Testis (tissue), 5 donors: ENCODE data around the gene GART. TPM values are rescaled to one million over a fixed set of nuclear protein-coding genes. Genes with fewer than 3 reads are reported as not detected.

Experiments
- DNase-seq: peaks from one replicate; pipeline ENCODE4 v3.0.0-alpha.2; 2019
- H3K27ac ChIP-seq, 2 donors: fragments of 200-600 bp; sonication (generic); one replicate each; pipeline ENCODE4 v1.5.1; 2019
- H3K27me3 ChIP-seq: fragments of 200-600 bp; sonication (generic); one replicate; pipeline ENCODE4 v1.5.1; 2019
- H3K36me3 ChIP-seq: fragments of 200-600 bp; sonication (generic); one replicate; pipeline ENCODE4 v1.5.1; 2017; ENCODE audit warnings: low read depth; ENCODE audit errors: missing control alignments
- H3K4me1 ChIP-seq: fragments of 200-600 bp; sonication (generic); one replicate; pipeline ENCODE4 v1.5.1; 2019
- H3K4me3 ChIP-seq, 2 donors: fragments of 200-600 bp; sonication (generic); one replicate each; pipeline ENCODE4 v1.5.1; 2017 to 2019
- H3K9me3 ChIP-seq: fragments of 200-600 bp; sonication (generic); one replicate; pipeline ENCODE4 v1.5.1; 2017
- POLR2A ChIP-seq: fragments of 450-650 bp; IDR thresholded peaks from one replicate; pipeline ENCODE4 v1.6.1; 2017; ENCODE audit warnings: antibody characterized with exemption, mild to moderate bottlenecking, moderate library complexity
- WGBS, 2 donors: methylation state at CpG; one replicate each; pipeline ENCODE4 v1.1.5; 2018; 5-methylcytosine and 5-hydroxymethylcytosine counted together
- intact Hi-C: fragments of 100-400 bp; cut with DNase I; formaldehyde crosslinking; loops from one replicate; pipeline ENCODE4 v1.15.1; 2023; ENCODE audit warnings: low total_unique reads
- long read RNA-seq, 2 donors: transcript quantifications; one replicate each; lab custom pipeline, GENCODE V29; 2026
- polyA plus RNA-seq: library from polyadenylated mRNA; stranded (reverse); fragments of 350-450 nt; fragmentation: Illumina TruSeq; extraction: RNeasy Lipid Tissue Mini Kit (QIAGEN cat#74804); gene quantifications from one replicate; pipeline ENCODE4 v1.2.3, GENCODE V29; 2014; ENCODE audit warnings: low read depth, low replicate concordance; ENCODE audit not compliant: insufficient read depth
- total RNA-seq, 2 donors: library from RNA; depleted of rRNA; stranded (reverse); fragments of >200 nt; gene quantifications; one replicate each; pipeline ENCODE4 v1.2.3, GENCODE V29; 2016
- TF ChIP-seq, protein P1 (sequence below), 3 experiments: fragments of 450-650 bp in 2 of 3; fragments of 200-600 bp in 1 of 3; sonication (generic) in 1 of 3; IDR thresholded peaks; one replicate each; pipeline ENCODE4 v1.5.1; 2016 to 2019; ENCODE audit warnings: antibody characterized with exemption in 3 of 3, mild to moderate bottlenecking in 2 of 3, moderate library complexity in 1 of 3

GART gene
- total RNA-seq: 100 to 1,000 TPM; 143 TPM
- 85.8 TPM for polyA plus RNA-seq
- long read RNA-seq, donor 1, transcript GART-201 (11 exons, 2,149 nt): major isoform, 7 of 561 reads
- long read RNA-seq, donor 1, partial matches to known transcripts: 162 of 561 reads
- long read RNA-seq, donor 1, other reads (novel, unspliced or antisense): 389 of 561 reads
- long read RNA-seq, donor 2, partial matches to known transcripts: 136 of 339 reads
- long read RNA-seq, donor 2, other reads (novel, unspliced or antisense): 196 of 339 reads

DNA sequence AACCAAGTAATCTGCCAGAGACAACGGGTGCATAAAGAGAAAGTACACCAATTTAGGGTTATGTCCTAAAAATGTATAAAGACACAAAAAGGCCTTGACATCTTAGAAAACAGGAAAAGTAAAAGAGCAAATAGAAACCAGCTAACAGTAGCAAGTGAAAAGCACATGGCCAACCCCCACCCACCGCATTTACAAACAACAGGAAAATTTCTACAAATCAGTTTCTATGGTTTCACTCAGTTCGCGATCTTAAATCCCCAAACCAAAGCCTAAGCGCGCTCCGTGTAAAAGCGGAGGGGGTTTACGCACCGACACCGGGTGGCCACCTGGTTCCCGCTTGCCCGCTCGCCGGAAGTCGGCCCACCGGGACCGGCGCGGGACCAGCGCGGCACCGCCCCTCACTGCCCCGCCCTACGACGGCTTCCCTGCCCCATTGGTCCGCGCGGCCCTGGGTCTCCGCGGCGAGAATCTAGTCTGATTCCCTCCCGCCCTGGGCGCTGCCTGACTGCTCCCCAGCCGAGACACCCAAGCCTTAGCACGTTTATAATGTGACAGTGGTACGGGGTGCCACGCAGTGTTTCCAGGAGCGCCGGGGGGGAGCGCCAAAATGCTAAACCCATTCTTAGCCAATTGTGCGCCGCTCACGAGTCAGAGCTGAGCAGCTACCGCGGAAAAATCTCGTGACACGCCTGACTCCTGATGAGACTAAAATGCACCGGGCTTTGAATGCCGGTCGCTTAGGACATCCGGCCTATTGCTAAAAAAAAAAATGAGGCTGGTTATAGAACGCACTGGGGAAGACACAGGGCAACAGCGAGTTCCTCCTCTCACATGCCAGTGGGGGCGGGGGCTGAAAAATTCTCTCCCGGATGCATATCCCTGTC, at the start of gene GART:
Gene GART (minus strand): TSS at position 362 of the 884 bp plus-strand sequence. CDS start 2,802 bp downstream, outside the sequence.
- H3K27me3 ChIP-seq: no peaks in the 10 kb centered on the region
- peak within 1 kb of the TSS; percentile 81 to 93 for H3K4me3 ChIP-seq
- no peaks in the 10 kb centered on the region for H3K9me3 ChIP-seq
- peak within 1 kb of the TSS; percentile 97 to 99 for H3K27ac ChIP-seq
- TF ChIP-seq, protein P1, sequence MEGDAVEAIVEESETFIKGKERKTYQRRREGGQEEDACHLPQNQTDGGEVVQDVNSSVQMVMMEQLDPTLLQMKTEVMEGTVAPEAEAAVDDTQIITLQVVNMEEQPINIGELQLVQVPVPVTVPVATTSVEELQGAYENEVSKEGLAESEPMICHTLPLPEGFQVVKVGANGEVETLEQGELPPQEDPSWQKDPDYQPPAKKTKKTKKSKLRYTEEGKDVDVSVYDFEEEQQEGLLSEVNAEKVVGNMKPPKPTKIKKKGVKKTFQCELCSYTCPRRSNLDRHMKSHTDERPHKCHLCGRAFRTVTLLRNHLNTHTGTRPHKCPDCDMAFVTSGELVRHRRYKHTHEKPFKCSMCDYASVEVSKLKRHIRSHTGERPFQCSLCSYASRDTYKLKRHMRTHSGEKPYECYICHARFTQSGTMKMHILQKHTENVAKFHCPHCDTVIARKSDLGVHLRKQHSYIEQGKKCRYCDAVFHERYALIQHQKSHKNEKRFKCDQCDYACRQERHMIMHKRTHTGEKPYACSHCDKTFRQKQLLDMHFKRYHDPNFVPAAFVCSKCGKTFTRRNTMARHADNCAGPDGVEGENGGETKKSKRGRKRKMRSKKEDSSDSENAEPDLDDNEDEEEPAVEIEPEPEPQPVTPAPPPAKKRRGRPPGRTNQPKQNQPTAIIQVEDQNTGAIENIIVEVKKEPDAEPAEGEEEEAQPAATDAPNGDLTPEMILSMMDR (IDR thresholded peaks at IDR 0.05): no peak
- TF ChIP-seq POLR2A: peak; percentile 38
- H3K36me3 ChIP-seq: peaks cover under 1% of the 10 kb centered on the region
- DNase-seq: peak; percentile 88
- intact Hi-C loops: no loop called here
- WGBS, 2 donors: 0 to 2% methylated on average over 33 to 56 of the region's 56 CpGs
- H3K4me1 ChIP-seq: peaks cover 6% of the 10 kb centered on the region

DNA sequence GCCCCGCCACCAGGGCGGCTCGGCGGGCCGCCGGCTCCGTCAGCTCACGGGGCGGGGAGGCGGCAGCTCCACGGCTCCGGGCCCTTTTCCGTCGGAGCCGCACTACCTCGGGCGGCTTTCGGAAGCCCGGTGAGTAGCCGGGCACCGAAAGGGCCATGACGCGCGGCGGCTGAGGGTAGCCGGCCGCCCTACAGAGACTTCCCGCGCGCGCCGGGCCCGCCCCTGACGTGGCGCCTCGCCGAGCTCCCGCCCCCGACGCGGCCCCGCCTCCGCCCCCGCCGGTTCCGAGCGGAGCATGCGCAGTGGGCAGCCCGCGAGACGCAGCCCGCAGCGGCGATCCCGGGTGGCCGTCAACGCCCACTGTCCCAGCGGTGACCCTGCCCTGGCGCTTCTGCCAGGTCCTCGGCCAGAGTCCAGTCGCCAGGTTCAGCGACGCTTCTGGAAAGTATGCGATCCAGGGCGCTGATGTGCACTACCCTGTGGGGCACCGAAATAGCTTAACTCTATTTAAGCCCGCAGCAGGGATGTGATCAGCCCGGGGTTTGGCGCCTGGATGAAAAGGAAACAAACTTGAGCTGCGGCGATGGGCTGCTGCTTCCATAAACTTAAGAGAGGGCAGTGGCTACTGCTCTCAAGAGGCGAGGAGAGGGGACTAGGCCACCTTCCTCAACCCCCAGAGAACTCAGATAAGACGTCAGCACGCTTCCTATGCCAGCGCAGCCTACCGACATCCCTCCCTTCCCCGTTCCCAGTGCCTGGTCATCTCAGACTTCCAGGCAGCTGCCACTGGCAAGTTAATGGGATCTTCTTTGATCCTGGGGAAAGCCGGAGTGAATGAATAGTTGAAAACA, 46.8 kb upstream of the GART start, which contains the start of gene DONSON:
Gene DONSON (minus strand): TSS at position 200 of the 851 bp plus-strand sequence. CDS start 43 bp downstream, at position 157.
- Histone ChIP-seq H3K9me3 (no peaks in the 10 kb centered on the region), H3K36me3 (no peaks in the 10 kb centered on the region), H3K4me3 (peak within 1 kb of the TSS; percentile 63 to 82), H3K27ac (peak within 1 kb of the TSS; percentile 59 to 87), H3K27me3 (no peaks in the 10 kb centered on the region), H3K4me1 (peaks cover 4% of the 10 kb centered on the region)
- DNase-seq: peak; percentile 84
- 0 to 1% methylated on average over 23 to 56 of the region's 78 CpGs for WGBS, 2 donors
- intact Hi-C loops: no loop called here
- TF ChIP-seq, protein P1 (IDR thresholded peaks at IDR 0.05): no peak
- no peak for TF ChIP-seq POLR2A

GRCh38 chr21:33587792-33588484, 46.0 kb upstream of the GART start:
- TF ChIP-seq POLR2A: no peak
- TF ChIP-seq, protein P1 (IDR thresholded peaks at IDR 0.05): no peak
- Histone ChIP-seq H3K36me3 (no peaks in the 10 kb centered on the region), H3K27ac (peak overlapping the region; percentile 21 to 87), H3K27me3 (no peaks in the 10 kb centered on the region), H3K9me3 (no peaks in the 10 kb centered on the region), H3K4me1 (peaks cover 4% of the 10 kb centered on the region), H3K4me3 (peak overlapping the region; percentile 63 to 82)
- intact Hi-C loops: no loop called here
- peak; percentile 48 for DNase-seq
- WGBS, 2 donors: 1% methylated on average over 24 to 53 of the region's 57 CpGs

GRCh38 chr21:33586927-33587326, 45.0 kb upstream of the GART start:
- WGBS, 2 donors: 65 to 70% methylated on average over 6 of the region's 6 CpGs
- DNase-seq: no peak
- TF ChIP-seq, protein P1 (IDR thresholded peaks at IDR 0.05): no peak
- TF ChIP-seq POLR2A: no peak

More at GRCh38 chr21:33586927-33587326, 45.0 kb upstream of the GART start:
- H3K27me3 ChIP-seq: no peaks in the 10 kb centered on the region
- no peak overlapping the region for H3K4me3 ChIP-seq
- H3K36me3 ChIP-seq: no peaks in the 10 kb centered on the region
- H3K9me3 ChIP-seq: no peaks in the 10 kb centered on the region
- H3K27ac ChIP-seq: no peak overlapping the region
- peaks cover 4% of the 10 kb centered on the region for H3K4me1 ChIP-seq
- intact Hi-C loops: no loop called here
